Measurements from ENCODE around the gene PHGDH. TPM values are rescaled to one million over a fixed set of nuclear protein-coding genes. Genes with fewer than 3 reads are reported as not detected.

Gene PHGDH
- polyA plus RNA-seq, 1 donor (not counting 4 experiments of a cell fraction or from before 2014, with no cell fraction given), result 40.3 TPM

GRCh38 chr1:119790451-119791198 lies 78.9 kb downstream of the PHGDH start:
- TF ChIP-seq CTCF (optimal IDR thresholded peaks at IDR 0.05 in 1 of 3, IDR thresholded peaks at IDR 0.05 in 1 of 3, conservative IDR thresholded peaks at IDR 0.05 in 1 of 3; ENCODE audit: extremely low read depth in 1 of 3, insufficient read depth in 2 of 3, low read length in 3 of 3), result no peak
- no peak for TF ChIP-seq EZH2 (IDR thresholded peaks at IDR 0.05; ENCODE audit: low read length)
- H3K4me3 ChIP-seq (ENCODE audit: control insufficient read depth in 2 of 3, extremely low read depth in 1 of 3, insufficient read depth in 2 of 3, low read depth in 1 of 3, low read length in 3 of 3), result no peak overlapping the region
- H3K36me3 ChIP-seq (ENCODE audit: control insufficient read depth in 2 of 2, extremely low read depth in 1 of 2, insufficient read depth in 2 of 2, low read length in 2 of 2), result no peaks in the 10 kb centered on the region
- H3K27me3 ChIP-seq (ENCODE audit: control insufficient read depth, extremely low read depth, insufficient read depth, low read length), result no peaks in the 10 kb centered on the region
- H3K27ac ChIP-seq (ENCODE audit: control insufficient read depth, insufficient read depth, low read length), result no peak overlapping the region
- no peak overlapping the region for H3K4me2 ChIP-seq (ENCODE audit: control insufficient read depth, extremely low read depth, insufficient read depth, low read depth, low read length)
- H4K20me1 ChIP-seq (ENCODE audit: control insufficient read depth, extremely low read depth, insufficient read depth, low read length), result no peaks in the 10 kb centered on the region
- FAIRE-seq (no peak), DNase-seq (ENCODE audit: low read depth, low spot score) (no peak)
- no peak overlapping the region for H2AFZ ChIP-seq (ENCODE audit: control insufficient read depth, low read length)
- H3K4me1 ChIP-seq (ENCODE audit: control insufficient read depth, extremely low read depth, insufficient read depth, low read length), result peaks cover 12% of the 10 kb centered on the region
- H3K9ac ChIP-seq (ENCODE audit: control insufficient read depth, extremely low read depth, insufficient read depth, low read length), result no peak overlapping the region
- H3K79me2 ChIP-seq (ENCODE audit: control insufficient read depth, insufficient read depth, low read length), result no peaks in the 10 kb centered on the region
- dilution Hi-C loops (cut with MboI; ENCODE audit: extremely low pct_ligation_motif_present, low sequenced_read_pairs), result no loop called here
- no peaks in the 10 kb centered on the region for H3K9me1 ChIP-seq (ENCODE audit: control insufficient read depth, extremely low read depth, insufficient read depth, low read length)
- H3K9me3 ChIP-seq (ENCODE audit: control insufficient read depth, low read depth, low read length), result no peaks in the 10 kb centered on the region

- H3K79me2 ChIP-seq (ENCODE audit: control insufficient read depth, insufficient read depth, low read length), result no peaks in the 10 kb centered on the region
- FAIRE-seq (no peak), DNase-seq (ENCODE audit: low read depth, low spot score) (no peak)
- H3K9me1 ChIP-seq (ENCODE audit: control insufficient read depth, extremely low read depth, insufficient read depth, low read length), result no peaks in the 10 kb centered on the region
- H3K4me3 ChIP-seq (ENCODE audit: control insufficient read depth in 2 of 3, extremely low read depth in 1 of 3, insufficient read depth in 2 of 3, low read depth in 1 of 3, low read length in 3 of 3), result no peak overlapping the region
- no peak overlapping the region for H3K27ac ChIP-seq (ENCODE audit: control insufficient read depth, insufficient read depth, low read length)
- no peak overlapping the region for H3K4me2 ChIP-seq (ENCODE audit: control insufficient read depth, extremely low read depth, insufficient read depth, low read depth, low read length)
- TF ChIP-seq EZH2 (IDR thresholded peaks at IDR 0.05; ENCODE audit: low read length) (no peak), CTCF (optimal IDR thresholded peaks at IDR 0.05 in 1 of 3, IDR thresholded peaks at IDR 0.05 in 1 of 3, conservative IDR thresholded peaks at IDR 0.05 in 1 of 3; ENCODE audit: extremely low read depth in 1 of 3, insufficient read depth in 2 of 3, low read length in 3 of 3) (no peak)
- no peaks in the 10 kb centered on the region for H3K36me3 ChIP-seq (ENCODE audit: control insufficient read depth in 2 of 2, extremely low read depth in 1 of 2, insufficient read depth in 2 of 2, low read length in 2 of 2)
- H3K4me1 ChIP-seq (ENCODE audit: control insufficient read depth, extremely low read depth, insufficient read depth, low read length), result peaks cover 7% of the 10 kb centered on the region
- no peak overlapping the region for H3K9ac ChIP-seq (ENCODE audit: control insufficient read depth, extremely low read depth, insufficient read depth, low read length)
- dilution Hi-C loops (cut with MboI; ENCODE audit: extremely low pct_ligation_motif_present, low sequenced_read_pairs), result no loop called here
- H4K20me1 ChIP-seq (ENCODE audit: control insufficient read depth, extremely low read depth, insufficient read depth, low read length), result no peaks in the 10 kb centered on the region
- no peak overlapping the region for H2AFZ ChIP-seq (ENCODE audit: control insufficient read depth, low read length)
- H3K27me3 ChIP-seq (ENCODE audit: control insufficient read depth, extremely low read depth, insufficient read depth, low read length), result no peaks in the 10 kb centered on the region
- H3K9me3 ChIP-seq (ENCODE audit: control insufficient read depth, low read depth, low read length), result no peaks in the 10 kb centered on the region
These were observed 79.6 kb downstream of the PHGDH start for GRCh38 chr1:119791377-119791776.

Other genes with a start within 250 kb of the PHGDH start
- gene HSD3B1, start 204.7 kb upstream of the PHGDH start, polyA plus RNA-seq, result 0.34 to 0.50 TPM (median 0.48 TPM) in 3 replicates
- 3.3 to 4.7 TPM (median 4.0 TPM) in 3 replicates for gene ZNF697, start 63.7 kb upstream of the PHGDH start, polyA plus RNA-seq
- gene HMGCS2, start 57.0 kb downstream of the PHGDH start, polyA plus RNA-seq, result 0.05 TPM in 1 of 3 replicates, not detected in the others
- gene REG4, start 99.5 kb downstream of the PHGDH start, polyA plus RNA-seq, result not detected in 3 replicates
- not detected in 3 replicates for gene ADAM30, start 184.6 kb downstream of the PHGDH start, polyA plus RNA-seq

Data from keratinocyte (primary cell).